ENCODE results near the gene BAG5. TPM values are rescaled to one million over a fixed set of nuclear protein-coding genes. Genes with fewer than 3 reads are reported as not detected.

The BAG5 gene
- total RNA-seq, 1 donor, result 30.8 TPM

DNA sequence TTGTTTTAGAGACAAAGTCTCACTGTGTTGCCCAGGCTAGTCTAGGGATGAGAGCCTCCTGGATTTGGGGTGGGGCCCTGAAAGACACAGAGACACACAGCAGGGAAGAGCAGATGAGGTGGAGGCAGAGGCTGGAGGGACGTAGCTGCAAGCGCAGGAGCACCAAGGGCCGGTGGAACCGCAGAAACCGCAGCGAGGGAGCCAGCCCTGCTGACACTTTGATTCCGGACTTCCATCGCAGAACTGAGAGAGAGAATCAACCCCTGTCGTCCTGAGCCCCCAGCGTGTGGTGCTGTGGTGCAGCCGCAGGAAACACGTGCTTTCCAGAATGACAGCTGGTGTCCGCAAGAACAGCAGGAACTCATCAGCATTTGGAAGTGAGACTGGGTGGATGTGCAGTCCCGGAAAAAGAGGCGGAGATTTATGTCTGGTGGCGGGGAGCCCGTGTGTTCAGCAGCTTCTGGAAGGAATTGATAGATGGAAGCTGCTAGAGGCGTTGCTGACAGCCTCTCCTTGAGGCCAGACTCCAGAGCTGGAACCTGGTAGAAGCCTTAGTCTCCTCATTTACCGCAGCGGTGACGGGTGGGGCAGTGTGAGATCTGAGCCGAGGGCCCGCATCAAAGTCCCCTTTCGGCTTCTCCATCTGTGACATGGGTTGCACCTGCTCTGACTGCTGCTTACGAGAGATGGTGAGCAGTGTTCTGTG, 44.7 kb upstream of the BAG5 start:
- H3K27me3 ChIP-seq (ENCODE audit: insufficient read depth, low read length), result no peaks in the 10 kb centered on the region
- peaks cover 6% of the 10 kb centered on the region for H4K20me1 ChIP-seq (ENCODE audit: insufficient read depth, low read length)
- H3K4me1 ChIP-seq (ENCODE audit: insufficient read depth, low read length), result peaks cover 11% of the 10 kb centered on the region
- no peaks in the 10 kb centered on the region for H3K79me2 ChIP-seq (ENCODE audit: insufficient read depth, low read length)
- H2AFZ ChIP-seq (ENCODE audit: low read length), result peak overlapping the region; percentile 40
- H3K36me3 ChIP-seq (ENCODE audit: insufficient read depth, low read length), result no peaks in the 10 kb centered on the region
- H3K9me3 ChIP-seq (ENCODE audit: low read depth, low read length), result peaks cover 2% of the 10 kb centered on the region
- peak; percentile 96 for DNase-seq (ENCODE audit: insufficient read length, low spot score, missing footprints)
- peak overlapping the region; percentile 81 for H3K4me2 ChIP-seq (ENCODE audit: insufficient read depth, low read length)
- peak overlapping the region; percentile 52 for H3K4me3 ChIP-seq (ENCODE audit: insufficient read depth, low read length)
- H3K27ac ChIP-seq (ENCODE audit: low read depth, low read length), result no peak overlapping the region
- TF ChIP-seq, protein P1, sequence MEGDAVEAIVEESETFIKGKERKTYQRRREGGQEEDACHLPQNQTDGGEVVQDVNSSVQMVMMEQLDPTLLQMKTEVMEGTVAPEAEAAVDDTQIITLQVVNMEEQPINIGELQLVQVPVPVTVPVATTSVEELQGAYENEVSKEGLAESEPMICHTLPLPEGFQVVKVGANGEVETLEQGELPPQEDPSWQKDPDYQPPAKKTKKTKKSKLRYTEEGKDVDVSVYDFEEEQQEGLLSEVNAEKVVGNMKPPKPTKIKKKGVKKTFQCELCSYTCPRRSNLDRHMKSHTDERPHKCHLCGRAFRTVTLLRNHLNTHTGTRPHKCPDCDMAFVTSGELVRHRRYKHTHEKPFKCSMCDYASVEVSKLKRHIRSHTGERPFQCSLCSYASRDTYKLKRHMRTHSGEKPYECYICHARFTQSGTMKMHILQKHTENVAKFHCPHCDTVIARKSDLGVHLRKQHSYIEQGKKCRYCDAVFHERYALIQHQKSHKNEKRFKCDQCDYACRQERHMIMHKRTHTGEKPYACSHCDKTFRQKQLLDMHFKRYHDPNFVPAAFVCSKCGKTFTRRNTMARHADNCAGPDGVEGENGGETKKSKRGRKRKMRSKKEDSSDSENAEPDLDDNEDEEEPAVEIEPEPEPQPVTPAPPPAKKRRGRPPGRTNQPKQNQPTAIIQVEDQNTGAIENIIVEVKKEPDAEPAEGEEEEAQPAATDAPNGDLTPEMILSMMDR (IDR thresholded peaks at IDR 0.05; ENCODE audit: extremely low read depth, low read depth, low read length), result peak; percentile 33

DNA sequence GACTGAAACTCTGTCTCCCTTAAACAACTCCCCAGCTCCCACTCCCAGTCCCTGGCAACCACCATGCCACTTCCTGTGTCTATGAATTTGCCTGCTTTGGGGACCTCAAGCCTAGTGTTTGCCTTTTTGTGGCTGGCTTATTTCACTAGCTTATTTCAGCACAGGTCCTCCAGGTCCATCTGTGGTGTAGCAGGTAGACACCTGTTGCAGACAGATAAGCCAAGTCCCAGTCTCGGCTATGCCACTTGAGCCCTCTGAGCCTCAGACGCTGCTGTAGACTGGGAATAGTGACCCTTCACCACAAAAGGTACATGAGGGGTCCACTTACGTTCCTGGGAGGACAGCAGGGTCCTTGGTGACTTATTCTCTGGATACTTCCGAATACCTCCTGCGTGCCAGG, 42.2 kb upstream of the BAG5 start:
- H3K9me3 ChIP-seq (ENCODE audit: low read depth, low read length), result no peaks in the 10 kb centered on the region
- H2AFZ ChIP-seq (ENCODE audit: low read length), result no peak overlapping the region
- TF ChIP-seq, protein P1 (IDR thresholded peaks at IDR 0.05; ENCODE audit: extremely low read depth, low read depth, low read length), result no peak
- no peaks in the 10 kb centered on the region for H3K79me2 ChIP-seq (ENCODE audit: insufficient read depth, low read length)
- H3K27ac ChIP-seq (ENCODE audit: low read depth, low read length), result no peak overlapping the region
- no peaks in the 10 kb centered on the region for H3K36me3 ChIP-seq (ENCODE audit: insufficient read depth, low read length)
- no peak for DNase-seq (ENCODE audit: insufficient read length, low spot score, missing footprints)
- no peak overlapping the region for H3K4me3 ChIP-seq (ENCODE audit: insufficient read depth, low read length)
- peaks cover 6% of the 10 kb centered on the region for H4K20me1 ChIP-seq (ENCODE audit: insufficient read depth, low read length)
- peaks cover 11% of the 10 kb centered on the region for H3K4me1 ChIP-seq (ENCODE audit: insufficient read depth, low read length)
- no peak overlapping the region for H3K4me2 ChIP-seq (ENCODE audit: insufficient read depth, low read length)
- no peaks in the 10 kb centered on the region for H3K27me3 ChIP-seq (ENCODE audit: insufficient read depth, low read length)

DNA sequence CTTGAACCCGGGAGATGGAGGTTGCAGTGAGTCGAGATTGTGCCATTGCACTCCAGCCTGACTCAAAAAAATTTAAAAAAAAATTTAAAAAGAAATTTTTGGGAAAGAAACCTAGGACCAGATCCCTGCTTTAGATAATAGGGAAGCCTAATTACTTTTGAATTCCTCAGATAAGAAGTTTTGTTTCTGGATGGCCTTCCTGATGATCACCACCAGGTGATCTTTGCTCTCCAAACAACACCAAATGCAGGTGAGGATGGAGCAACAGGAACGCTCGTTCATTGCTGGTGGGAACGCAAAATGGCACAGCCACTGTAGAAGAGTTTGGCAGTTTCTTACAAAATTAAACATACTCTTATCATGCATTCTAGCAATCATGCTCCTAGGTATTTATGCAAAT, 38.0 kb upstream of the BAG5 start:
- Histone ChIP-seq H3K4me3 (ENCODE audit: insufficient read depth, low read length) (no peak overlapping the region), H3K4me1 (ENCODE audit: insufficient read depth, low read length) (peaks cover 10% of the 10 kb centered on the region), H3K27me3 (ENCODE audit: insufficient read depth, low read length) (no peaks in the 10 kb centered on the region), H4K20me1 (ENCODE audit: insufficient read depth, low read length) (peaks cover 7% of the 10 kb centered on the region), H3K4me2 (ENCODE audit: insufficient read depth, low read length) (no peak overlapping the region), H3K36me3 (ENCODE audit: insufficient read depth, low read length) (no peaks in the 10 kb centered on the region), H2AFZ (ENCODE audit: low read length) (no peak overlapping the region), H3K27ac (ENCODE audit: low read depth, low read length) (no peak overlapping the region), H3K9me3 (ENCODE audit: low read depth, low read length) (no peaks in the 10 kb centered on the region), H3K79me2 (ENCODE audit: insufficient read depth, low read length) (no peaks in the 10 kb centered on the region)
- no peak for DNase-seq (ENCODE audit: insufficient read length, low spot score, missing footprints)
- TF ChIP-seq, protein P1 (IDR thresholded peaks at IDR 0.05; ENCODE audit: extremely low read depth, low read depth, low read length), result no peak

DNA sequence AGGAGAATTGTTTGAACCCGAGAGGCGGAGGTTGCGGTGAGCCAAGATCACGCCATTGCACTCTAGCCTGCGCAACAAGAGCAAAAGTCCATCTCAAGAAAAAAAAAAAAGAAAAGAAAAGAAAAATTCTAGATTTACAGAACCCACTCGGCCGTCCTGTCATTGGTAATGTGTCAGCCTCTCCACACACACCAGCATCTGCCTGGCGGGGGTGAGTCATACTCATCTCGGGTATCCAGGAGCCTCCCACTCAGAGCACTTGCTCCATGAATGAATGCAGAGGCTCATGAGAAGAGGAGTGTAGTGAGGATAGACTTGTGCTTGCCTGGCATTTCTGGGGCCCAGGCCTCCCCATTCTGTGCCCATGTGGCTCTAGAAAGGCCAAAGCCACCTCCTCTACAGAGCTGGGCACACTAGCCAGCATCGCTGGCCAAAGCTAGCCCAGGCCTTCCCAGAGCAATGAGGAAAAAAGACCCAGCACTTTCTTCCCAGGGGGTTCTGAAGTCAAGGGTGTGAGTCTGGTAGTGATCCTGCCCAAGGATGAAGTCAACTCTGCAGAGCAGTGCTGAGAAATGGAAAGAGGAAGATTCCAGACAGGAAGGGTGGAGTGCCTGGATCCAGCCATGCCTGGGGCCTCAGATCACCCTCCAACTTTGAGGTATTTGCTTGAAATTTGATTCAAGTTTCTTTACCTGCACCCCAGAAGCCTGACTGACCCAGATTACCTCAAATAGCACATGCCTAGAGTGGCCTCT, 35.3 kb upstream of the BAG5 start:
- H3K27ac ChIP-seq (ENCODE audit: low read depth, low read length), result no peak overlapping the region
- peak; percentile 99 for DNase-seq (ENCODE audit: insufficient read length, low spot score, missing footprints)
- no peak overlapping the region for H3K4me3 ChIP-seq (ENCODE audit: insufficient read depth, low read length)
- peaks cover 12% of the 10 kb centered on the region for H3K4me1 ChIP-seq (ENCODE audit: insufficient read depth, low read length)
- no peaks in the 10 kb centered on the region for H3K36me3 ChIP-seq (ENCODE audit: insufficient read depth, low read length)
- TF ChIP-seq, protein P1 (IDR thresholded peaks at IDR 0.05; ENCODE audit: extremely low read depth, low read depth, low read length), result no peak
- no peak overlapping the region for H3K4me2 ChIP-seq (ENCODE audit: insufficient read depth, low read length)
- H3K79me2 ChIP-seq (ENCODE audit: insufficient read depth, low read length), result no peaks in the 10 kb centered on the region
- H2AFZ ChIP-seq (ENCODE audit: low read length), result no peak overlapping the region
- no peaks in the 10 kb centered on the region for H3K27me3 ChIP-seq (ENCODE audit: insufficient read depth, low read length)
- no peaks in the 10 kb centered on the region for H3K9me3 ChIP-seq (ENCODE audit: low read depth, low read length)
- H4K20me1 ChIP-seq (ENCODE audit: insufficient read depth, low read length), result peaks cover 7% of the 10 kb centered on the region

Measured in osteoblast (primary cell).